MM.1S (cell line): ENCODE measurements around the gene EFNA5.

Experiments
- DNase-seq: peaks from one replicate; pipeline ENCODE4 v3.0.0-alpha.2; 2015
- H2AFZ ChIP-seq: fragments of 300-600 bp; sonication (generic); 2 replicates; pipeline ENCODE4 v1.6.0; 2016; ENCODE audit warnings: antibody characterized with exemption, low read length
- H3F3A ChIP-seq: fragments of 300-600 bp; sonication (generic); 2 replicates; pipeline ENCODE4 v1.6.1; 2016; ENCODE audit warnings: mild to moderate bottlenecking, antibody characterized with exemption, low read length, moderate library complexity, mixed read lengths; ENCODE audit not compliant: insufficient read depth
- H3K27ac ChIP-seq: fragments of 300-600 bp; sonication (generic); 2 replicates; pipeline ENCODE4 v1.5.1; 2016; ENCODE audit warnings: mild to moderate bottlenecking, low read length
- H3K27me3 ChIP-seq: fragments of 300-600 bp; sonication (generic); replicated peaks from 2 replicates; pipeline ENCODE4 v1.6.0; 2016; ENCODE audit warnings: low read length; ENCODE audit not compliant: insufficient read depth
- H3K36me3 ChIP-seq: fragments of 300-600 bp; sonication (generic); replicated peaks from 2 replicates; pipeline ENCODE4 v1.6.1; 2016; ENCODE audit warnings: mild to moderate bottlenecking, low read length, mixed read lengths; ENCODE audit not compliant: insufficient read depth
- H3K4me1 ChIP-seq: fragments of 300-600 bp; sonication (generic); 2 replicates; pipeline ENCODE4 v1.6.1; 2016; ENCODE audit warnings: low read length, mixed read lengths
- H3K4me2 ChIP-seq: fragments of 300-600 bp; sonication (generic); 2 replicates; pipeline ENCODE4 v1.6.0; 2016; ENCODE audit warnings: low read depth, low read length
- H3K4me3 ChIP-seq: fragments of 300-600 bp; sonication (generic); 2 replicates; pipeline ENCODE4 v1.5.1; 2016; ENCODE audit warnings: low read length, mixed read lengths
- H3K79me2 ChIP-seq: fragments of 300-600 bp; sonication (generic); 2 replicates; pipeline ENCODE4 v1.6.1; 2016; ENCODE audit warnings: mixed run types, low read length, mixed read lengths
- H3K9ac ChIP-seq: fragments of 300-600 bp; sonication (generic); 2 replicates; pipeline ENCODE4 v1.6.1; 2016; ENCODE audit warnings: low read length, mixed read lengths
- H3K9me2 ChIP-seq: fragments of 300-600 bp; sonication (generic); replicated peaks from 2 replicates; pipeline ENCODE4 v1.6.1; 2016; ENCODE audit warnings: mild to moderate bottlenecking, low read length, mixed read lengths; ENCODE audit not compliant: insufficient read depth
- H3K9me3 ChIP-seq: fragments of 300-600 bp; sonication (generic); replicated peaks from 2 replicates; pipeline ENCODE4 v1.6.1; 2016; ENCODE audit warnings: mild to moderate bottlenecking, low read length, mixed read lengths; ENCODE audit not compliant: insufficient read depth
- H4K20me1 ChIP-seq: fragments of 300-600 bp; sonication (generic); 2 replicates; pipeline ENCODE4 v1.6.1; 2016; ENCODE audit warnings: mild to moderate bottlenecking, low read length, moderate library complexity, mixed read lengths; ENCODE audit not compliant: insufficient read depth
- EZH2 ChIP-seq: fragments of 300-600 bp; sonication (generic); optimal IDR thresholded peaks from 2 replicates; pipeline ENCODE3; 2017; ENCODE audit warnings: low read depth, mild to moderate bottlenecking, antibody characterized with exemption, low read length, mixed read lengths
- EZH2phosphoT487 ChIP-seq: fragments of 300-600 bp; sonication (generic); IDR thresholded peaks from 2 replicates; pipeline ENCODE4 v1.6.1; 2018; ENCODE audit warnings: antibody characterized with exemption, low read length
- TF ChIP-seq, protein P1 (sequence below): fragments of 300-600 bp; sonication (generic); IDR thresholded peaks from 2 replicates; pipeline ENCODE4 v1.5.1; 2016; ENCODE audit warnings: antibody characterized with exemption, low read length, mixed read lengths

The EFNA5 gene

DNA sequence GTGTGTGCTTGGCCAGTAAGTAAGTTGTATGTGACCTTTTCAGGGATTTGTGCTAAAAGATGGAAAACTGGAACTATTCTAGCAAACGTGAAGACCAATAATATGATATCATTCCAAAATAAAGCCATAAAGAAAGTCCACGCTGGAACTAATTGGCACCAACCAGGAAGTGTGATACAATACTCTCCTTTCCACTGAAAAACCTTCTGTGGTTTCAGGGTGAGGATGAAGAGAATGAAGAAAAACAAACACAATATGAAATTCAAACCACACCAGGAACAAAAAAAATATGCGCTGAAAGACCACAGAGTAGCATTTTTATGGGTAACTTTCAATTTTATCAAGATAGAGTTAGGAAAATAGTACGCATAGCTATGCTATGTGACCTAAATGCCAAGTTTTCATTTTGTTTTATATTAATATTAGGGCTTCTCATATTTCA is 105.8 kb downstream of the EFNA5 start:
- H3F3A ChIP-seq: no peaks in the 10 kb centered on the region
- H3K9me3 ChIP-seq: no peaks in the 10 kb centered on the region
- TF ChIP-seq EZH2 (no peak), EZH2phosphoT487 (no peak)
- TF ChIP-seq, protein P1, sequence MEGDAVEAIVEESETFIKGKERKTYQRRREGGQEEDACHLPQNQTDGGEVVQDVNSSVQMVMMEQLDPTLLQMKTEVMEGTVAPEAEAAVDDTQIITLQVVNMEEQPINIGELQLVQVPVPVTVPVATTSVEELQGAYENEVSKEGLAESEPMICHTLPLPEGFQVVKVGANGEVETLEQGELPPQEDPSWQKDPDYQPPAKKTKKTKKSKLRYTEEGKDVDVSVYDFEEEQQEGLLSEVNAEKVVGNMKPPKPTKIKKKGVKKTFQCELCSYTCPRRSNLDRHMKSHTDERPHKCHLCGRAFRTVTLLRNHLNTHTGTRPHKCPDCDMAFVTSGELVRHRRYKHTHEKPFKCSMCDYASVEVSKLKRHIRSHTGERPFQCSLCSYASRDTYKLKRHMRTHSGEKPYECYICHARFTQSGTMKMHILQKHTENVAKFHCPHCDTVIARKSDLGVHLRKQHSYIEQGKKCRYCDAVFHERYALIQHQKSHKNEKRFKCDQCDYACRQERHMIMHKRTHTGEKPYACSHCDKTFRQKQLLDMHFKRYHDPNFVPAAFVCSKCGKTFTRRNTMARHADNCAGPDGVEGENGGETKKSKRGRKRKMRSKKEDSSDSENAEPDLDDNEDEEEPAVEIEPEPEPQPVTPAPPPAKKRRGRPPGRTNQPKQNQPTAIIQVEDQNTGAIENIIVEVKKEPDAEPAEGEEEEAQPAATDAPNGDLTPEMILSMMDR: no peak
- H3K27me3 ChIP-seq: no peaks in the 10 kb centered on the region
- no peaks in the 10 kb centered on the region for H3K4me1 ChIP-seq
- no peak overlapping the region for H3K4me2 ChIP-seq
- no peak for DNase-seq
- H3K9me2 ChIP-seq: no peaks in the 10 kb centered on the region
- H3K27ac ChIP-seq: no peak overlapping the region
- H2AFZ ChIP-seq: no peak overlapping the region
- no peaks in the 10 kb centered on the region for H4K20me1 ChIP-seq
- no peak overlapping the region for H3K9ac ChIP-seq
- no peaks in the 10 kb centered on the region for H3K79me2 ChIP-seq
- no peaks in the 10 kb centered on the region for H3K36me3 ChIP-seq
- no peak overlapping the region for H3K4me3 ChIP-seq

DNA sequence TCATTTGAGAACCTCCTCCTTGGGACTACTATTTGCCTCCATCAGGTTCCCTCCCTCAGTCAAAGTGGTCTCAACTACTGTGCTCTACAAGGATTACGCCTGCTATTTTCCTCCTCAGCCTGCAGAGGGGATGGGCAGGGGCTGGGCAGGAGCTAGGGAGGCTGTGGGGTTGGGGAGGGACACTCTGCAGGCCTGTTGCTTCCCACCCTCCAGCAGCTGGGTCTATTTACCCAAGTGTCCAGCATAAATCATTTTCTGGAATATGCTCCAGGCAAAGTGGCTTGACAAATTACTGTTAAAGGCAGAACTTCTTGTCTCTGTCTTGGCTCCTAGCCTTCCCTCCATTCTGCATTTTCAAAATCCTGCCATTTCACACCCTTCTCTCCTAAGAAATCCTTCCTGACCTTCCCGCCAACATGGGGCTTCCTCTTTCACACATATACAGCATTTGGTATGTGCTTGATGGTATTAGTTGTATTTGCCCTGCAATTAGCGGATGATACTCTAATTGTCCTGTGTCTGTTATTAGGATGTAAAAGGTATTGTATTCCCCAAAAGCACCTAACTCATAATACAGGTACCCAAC is 106.7 kb downstream of the EFNA5 start:
- TF ChIP-seq, protein P1: no peak
- TF ChIP-seq EZH2 (no peak), EZH2phosphoT487 (no peak)
- Histone ChIP-seq H3K27ac (no peak overlapping the region), H3K9me2 (no peaks in the 10 kb centered on the region), H3K9me3 (no peaks in the 10 kb centered on the region), H3K27me3 (no peaks in the 10 kb centered on the region), H3K79me2 (no peaks in the 10 kb centered on the region), H3K4me3 (no peak overlapping the region), H3K4me1 (no peaks in the 10 kb centered on the region), H3K36me3 (no peaks in the 10 kb centered on the region), H3K9ac (no peak overlapping the region), H3F3A (no peaks in the 10 kb centered on the region), H2AFZ (no peak overlapping the region), H3K4me2 (no peak overlapping the region), H4K20me1 (no peaks in the 10 kb centered on the region)
- no peak for DNase-seq

DNA sequence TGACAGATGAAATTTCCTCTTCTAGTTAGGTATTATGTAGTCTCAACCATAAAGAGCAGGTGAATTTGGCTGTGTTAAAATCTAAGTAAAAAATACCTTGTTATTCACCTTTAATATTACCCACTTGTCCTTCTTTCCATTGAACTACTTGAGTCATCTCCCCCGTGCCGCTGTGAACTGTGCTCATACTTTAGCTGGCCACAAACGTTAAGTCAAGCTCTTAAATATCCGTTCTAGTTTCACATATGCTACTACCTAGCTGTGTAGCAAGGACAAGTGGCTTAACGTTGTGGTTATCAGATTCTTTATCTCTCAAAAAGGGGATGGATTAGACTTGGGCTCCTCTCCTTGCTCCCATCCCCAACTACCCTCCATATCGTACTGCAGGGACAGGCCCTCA is 110.4 kb downstream of the EFNA5 start:
- no peaks in the 10 kb centered on the region for H3F3A ChIP-seq
- no peaks in the 10 kb centered on the region for H3K9me3 ChIP-seq
- H3K4me1 ChIP-seq: no peaks in the 10 kb centered on the region
- H3K4me3 ChIP-seq: no peak overlapping the region
- H2AFZ ChIP-seq: no peak overlapping the region
- H3K27ac ChIP-seq: no peak overlapping the region
- H4K20me1 ChIP-seq: no peaks in the 10 kb centered on the region
- H3K9me2 ChIP-seq: no peaks in the 10 kb centered on the region
- no peaks in the 10 kb centered on the region for H3K27me3 ChIP-seq
- no peak overlapping the region for H3K9ac ChIP-seq
- DNase-seq: no peak
- no peaks in the 10 kb centered on the region for H3K79me2 ChIP-seq
- H3K36me3 ChIP-seq: no peaks in the 10 kb centered on the region
- no peak overlapping the region for H3K4me2 ChIP-seq
- TF ChIP-seq, protein P1: no peak
- TF ChIP-seq EZH2 (no peak), EZH2phosphoT487 (no peak)
